Activated CD4-positive, alpha-beta T cell treated with anti-CD3 and anti-CD28 coated beads, Interleukin-2, amount 50 U/mL, for 4 hours (primary cell): Measurements from ENCODE around the gene SLC17A1.

ENCODE experiments used
- DNase-seq, 2 experiments: peaks; one replicate each; pipeline ENCODE4 v3.0.0-alpha.2; 2020

The SLC17A1 gene, protein sequence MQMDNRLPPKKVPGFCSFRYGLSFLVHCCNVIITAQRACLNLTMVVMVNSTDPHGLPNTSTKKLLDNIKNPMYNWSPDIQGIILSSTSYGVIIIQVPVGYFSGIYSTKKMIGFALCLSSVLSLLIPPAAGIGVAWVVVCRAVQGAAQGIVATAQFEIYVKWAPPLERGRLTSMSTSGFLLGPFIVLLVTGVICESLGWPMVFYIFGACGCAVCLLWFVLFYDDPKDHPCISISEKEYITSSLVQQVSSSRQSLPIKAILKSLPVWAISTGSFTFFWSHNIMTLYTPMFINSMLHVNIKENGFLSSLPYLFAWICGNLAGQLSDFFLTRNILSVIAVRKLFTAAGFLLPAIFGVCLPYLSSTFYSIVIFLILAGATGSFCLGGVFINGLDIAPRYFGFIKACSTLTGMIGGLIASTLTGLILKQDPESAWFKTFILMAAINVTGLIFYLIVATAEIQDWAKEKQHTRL

DNA sequence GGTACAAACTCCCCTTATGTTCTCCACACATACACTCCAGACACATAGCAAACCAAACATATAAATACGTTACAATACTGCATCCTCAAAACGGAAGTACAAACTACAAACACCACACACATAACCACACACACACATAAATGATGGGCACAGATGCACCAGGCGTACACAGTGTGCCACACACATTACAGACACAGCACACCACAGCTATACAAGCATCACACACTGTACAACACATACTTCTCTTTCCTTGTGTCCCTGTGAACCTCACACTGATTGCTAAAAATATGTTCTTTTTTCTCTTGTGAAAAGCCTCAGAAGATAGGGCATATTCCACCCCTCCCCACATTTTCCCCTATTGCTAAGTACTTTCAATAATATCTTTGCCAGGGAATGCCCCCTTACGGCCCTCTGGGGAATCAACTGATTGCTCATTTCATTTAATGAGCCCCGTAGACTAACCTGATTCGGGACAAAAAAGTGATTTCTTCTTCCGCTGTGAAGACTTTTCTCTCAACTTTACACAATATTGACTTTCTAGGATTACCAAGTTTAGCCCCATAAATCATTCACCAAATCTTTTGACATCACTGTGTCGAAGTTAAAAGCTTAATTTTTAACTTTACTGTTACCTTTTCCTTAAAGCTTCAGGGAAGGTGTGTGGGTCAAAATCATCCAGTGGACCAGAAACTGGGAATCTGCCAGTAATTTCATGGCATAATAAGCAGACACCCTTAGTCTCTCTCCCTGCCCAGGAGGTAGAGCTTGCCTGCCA lies at the start of gene SLC17A1:
Gene SLC17A1 (minus strand): TSS at position 521 of the 775 bp plus-strand sequence. CDS start 1,495 bp downstream, outside the sequence.
- no peak for DNase-seq

DNA sequence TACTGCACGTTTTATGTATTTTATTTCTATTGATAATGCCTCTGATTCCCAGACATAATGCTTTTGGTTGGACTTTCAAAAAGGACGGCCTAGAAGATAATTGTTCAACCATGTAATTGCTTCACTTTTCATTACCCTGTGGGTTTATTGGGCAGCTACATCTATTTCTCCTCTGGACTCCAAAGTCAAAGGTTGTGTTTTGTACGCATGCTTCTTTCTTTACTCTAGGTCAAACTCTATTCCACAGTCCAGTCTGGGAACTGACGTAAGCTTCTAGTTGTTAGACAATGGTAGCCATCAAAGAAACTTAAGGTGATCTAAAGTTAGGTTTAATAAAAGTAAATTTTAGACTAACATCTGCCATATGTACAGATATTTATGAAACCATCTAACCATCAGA lies 48.7 kb upstream of the SLC17A1 start:
- DNase-seq, result no peak

DNA sequence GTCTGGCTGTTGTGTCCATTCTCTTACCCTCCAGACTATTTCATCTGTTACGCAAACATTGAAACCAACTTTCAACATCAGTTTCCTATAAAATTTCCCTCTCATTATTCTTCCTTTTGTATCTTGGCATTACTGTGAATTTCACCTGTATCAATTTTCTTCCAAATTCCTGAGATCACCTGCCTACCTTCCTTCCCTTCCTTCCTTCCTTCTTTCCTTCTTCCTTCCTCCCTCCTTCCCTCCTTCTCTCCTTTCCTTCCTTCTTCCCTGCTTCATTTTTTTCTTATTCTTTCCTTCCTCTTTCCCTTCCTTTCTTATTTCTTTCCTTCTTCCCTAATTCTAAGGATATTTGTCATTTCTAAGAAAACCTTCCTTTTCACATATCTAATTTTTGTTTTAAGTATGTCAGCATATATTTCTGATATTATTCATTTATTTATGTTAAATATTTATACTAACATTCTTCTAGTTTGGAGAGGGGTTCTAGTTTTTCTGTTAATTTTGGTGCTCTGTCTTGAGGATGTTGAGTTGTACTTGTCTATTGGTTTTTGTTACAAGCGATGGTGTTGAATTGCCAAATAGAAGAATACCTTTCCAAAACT lies 47.0 kb upstream of the SLC17A1 start:
- no peak for DNase-seq

GRCh38 chr6:25875926-25876602 lies 44.2 kb upstream of the SLC17A1 start:
- DNase-seq, result no peak

- DNase-seq, result no peak
Observed at GRCh38 chr6:25875563-25875905, 43.7 kb upstream of the SLC17A1 start.

DNA sequence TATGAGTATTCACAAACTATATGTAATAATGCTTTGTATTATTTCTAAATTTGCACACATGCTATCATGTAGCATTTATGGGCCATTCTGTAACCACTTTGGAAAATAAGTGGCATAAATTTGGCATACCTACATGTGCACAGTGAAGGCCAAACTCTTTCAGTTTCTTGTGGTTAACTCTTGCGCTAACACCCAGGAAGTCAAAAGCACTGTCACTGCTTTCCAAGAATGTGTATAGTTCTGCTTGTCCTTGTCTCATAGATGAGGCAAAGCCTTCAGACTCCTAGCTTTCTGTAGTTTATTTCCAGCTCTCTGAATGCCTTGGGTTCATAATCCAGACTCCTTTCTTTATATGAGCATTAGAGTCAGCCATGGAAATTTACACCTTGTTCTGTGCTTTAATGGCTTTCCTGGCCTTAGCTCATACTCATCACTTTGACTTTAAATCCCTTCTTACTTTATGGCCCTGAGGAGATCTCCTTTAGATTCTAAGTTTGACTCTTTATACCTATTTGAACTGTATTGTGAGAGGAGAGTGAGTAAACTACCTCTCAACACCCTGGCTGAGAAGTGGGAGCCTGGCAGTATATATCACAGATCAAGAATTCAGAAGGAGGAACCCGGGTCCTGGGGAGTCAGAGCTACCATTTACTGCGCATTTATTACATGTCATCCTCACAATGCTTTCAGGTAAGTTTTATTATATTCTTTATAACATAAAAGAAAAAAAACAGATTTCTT lies 43.1 kb upstream of the SLC17A1 start:
- no peak for DNase-seq

- no peak for DNase-seq
Observed at GRCh38 chr6:25874118-25874517, 42.3 kb upstream of the SLC17A1 start, which contains the start of gene SLC17A3. Gene SLC17A3 (minus strand): TSS chr6:25874243. CDS start chr6:25868387, 5,856 bp downstream.

DNA sequence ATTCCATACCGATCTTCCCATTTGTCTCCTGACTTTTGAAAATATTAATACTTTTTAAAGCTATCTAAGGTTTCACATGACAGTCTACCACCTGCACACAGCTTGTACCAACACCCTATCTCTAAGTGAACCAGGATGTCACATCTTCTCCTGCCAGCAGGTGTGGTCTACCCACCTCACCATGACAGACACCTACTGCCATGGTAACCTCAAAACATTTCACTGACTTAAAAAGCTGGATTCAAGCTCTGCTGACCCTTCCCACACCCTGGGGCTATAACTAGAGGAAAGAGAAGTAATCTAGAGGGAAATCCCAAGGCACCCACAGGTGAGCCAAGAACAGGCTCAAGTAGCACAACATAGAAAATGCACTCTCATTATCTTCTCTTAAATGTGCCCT lies 41.0 kb upstream of the SLC17A1 start:
- no peak for DNase-seq

GRCh38 chr6:25869840-25870239 lies 38.0 kb upstream of the SLC17A1 start:
- DNase-seq, result no peak

GRCh38 chr6:25868436-25869183 lies 36.8 kb upstream of the SLC17A1 start:
- no peak for DNase-seq

DNA sequence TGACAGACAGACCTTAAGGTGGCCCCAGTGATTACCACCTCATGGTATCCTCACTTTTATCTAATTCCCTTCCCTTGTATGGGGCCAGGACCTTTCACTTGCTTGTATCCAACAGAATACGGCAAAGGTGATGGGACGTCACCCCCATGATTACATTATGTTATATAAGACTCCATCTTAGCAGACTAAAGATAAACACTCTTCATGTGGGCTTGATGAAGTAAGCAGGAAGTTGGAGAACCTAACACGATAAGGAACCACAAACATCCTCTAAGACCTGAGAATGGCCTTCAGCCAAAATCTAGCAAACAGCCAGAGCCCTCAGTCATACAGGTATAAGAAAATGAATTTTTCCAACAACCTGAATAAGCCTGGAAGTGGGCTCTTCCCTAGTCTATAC lies 34.2 kb upstream of the SLC17A1 start:
- no peak for DNase-seq

GRCh38 chr6:25863360-25863759 lies 31.5 kb upstream of the SLC17A1 start:
- DNase-seq, result no peak

GRCh38 chr6:25862199-25862598 lies 30.3 kb upstream of the SLC17A1 start:
- DNase-seq, result no peak

- DNase-seq, result no peak
Observed at GRCh38 chr6:25852756-25853155, 20.9 kb upstream of the SLC17A1 start.

DNA sequence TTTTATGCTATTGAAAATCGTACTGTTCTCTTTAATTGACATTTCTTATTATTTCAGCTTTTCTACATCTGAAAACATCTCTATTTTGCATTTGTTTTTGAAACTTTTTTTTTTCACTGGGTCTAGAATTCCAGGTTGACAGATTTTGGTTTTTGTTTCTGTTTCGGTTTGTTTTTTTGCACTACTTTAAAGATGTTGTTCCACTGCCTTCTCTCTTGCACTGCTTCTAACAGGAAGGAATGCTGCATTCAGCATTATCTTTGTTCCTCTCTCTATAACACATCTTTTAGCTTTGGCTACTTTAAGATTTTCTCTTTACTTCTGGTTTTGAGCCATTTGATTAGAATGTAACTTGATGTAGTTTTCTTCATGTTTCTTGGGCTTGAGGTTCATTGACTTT lies 20.1 kb upstream of the SLC17A1 start:
- DNase-seq, result no peak

DNA sequence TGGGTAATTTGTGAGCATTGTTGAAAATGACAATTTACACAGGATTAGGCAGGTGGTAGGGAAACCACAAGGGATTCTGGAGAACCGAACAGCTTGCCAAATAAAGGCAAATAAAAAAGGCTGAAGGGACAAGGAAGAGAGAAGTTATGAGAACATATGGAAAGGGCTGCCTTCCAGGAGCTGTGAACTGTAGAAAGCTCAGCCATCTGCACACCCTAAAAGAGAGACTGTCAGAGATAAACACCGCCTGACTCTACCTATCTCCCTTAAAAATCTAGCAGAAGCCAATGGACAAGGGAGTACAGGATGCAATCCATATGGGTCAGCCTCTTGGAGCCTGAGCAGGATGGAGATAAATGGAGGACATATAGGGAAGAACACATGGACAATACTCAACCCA lies 12.7 kb upstream of the SLC17A1 start:
- no peak for DNase-seq

DNA sequence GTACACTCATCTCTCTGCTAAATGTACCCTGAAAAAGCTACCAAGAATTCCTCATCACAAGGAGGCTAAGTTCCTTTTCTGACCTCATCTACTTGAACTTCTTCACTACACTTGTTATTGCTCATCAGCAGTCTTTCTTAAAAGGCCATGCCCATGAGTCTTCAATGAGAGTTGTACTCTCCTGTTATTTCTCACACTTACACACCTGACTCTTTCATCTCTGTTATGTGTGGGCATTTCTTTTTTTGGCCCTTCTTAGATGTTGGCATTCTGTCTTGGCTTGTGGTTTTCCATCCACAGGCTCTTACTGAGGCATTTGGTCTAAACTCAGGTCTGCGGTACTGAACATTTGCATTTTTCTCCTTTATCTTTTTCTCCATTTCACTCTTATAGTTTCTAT lies 10.7 kb upstream of the SLC17A1 start:
- no peak for DNase-seq

DNA sequence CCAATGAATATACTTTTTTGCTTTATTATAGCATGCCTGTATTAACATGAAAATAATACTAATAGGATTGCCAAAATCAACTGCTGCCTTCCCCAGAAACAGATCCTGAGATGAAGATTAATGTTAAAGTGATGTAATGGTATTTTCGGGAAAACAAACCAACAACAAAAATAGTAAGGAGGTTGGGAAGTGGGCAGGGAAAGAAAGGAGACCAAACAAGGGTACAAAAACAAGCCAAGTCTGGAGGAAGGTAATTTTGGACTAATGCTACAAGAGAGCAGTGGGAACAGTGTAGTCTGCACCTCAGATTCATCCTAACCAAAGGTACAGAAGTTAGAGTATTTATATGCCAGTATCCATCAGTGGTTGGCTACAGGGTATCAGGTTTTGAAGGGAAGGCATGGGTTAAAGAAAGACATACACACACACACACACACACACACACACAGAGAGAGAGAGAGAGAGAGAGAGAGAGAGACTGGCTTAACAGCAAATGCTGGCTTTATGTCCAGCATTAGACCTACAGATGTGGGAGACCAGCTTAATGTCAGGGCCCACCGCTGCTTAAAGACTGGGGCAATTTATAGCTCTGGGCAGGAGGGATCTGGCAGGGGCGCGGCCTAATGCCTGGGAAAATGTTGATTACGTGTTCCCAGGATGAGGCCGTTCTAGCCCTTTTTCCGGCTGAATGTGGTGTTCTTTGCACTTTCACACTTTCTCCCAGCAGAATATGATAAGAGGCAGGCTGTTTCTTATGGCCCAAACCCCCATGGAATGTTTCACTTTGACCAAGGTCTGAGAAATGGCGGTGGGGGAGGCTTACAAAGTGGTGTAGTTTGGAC lies 3.8 kb upstream of the SLC17A1 start:
- DNase-seq, result no peak

- DNase-seq, result no peak
Observed at GRCh38 chr6:25834950-25835349, 3.1 kb upstream of the SLC17A1 start.

DNA sequence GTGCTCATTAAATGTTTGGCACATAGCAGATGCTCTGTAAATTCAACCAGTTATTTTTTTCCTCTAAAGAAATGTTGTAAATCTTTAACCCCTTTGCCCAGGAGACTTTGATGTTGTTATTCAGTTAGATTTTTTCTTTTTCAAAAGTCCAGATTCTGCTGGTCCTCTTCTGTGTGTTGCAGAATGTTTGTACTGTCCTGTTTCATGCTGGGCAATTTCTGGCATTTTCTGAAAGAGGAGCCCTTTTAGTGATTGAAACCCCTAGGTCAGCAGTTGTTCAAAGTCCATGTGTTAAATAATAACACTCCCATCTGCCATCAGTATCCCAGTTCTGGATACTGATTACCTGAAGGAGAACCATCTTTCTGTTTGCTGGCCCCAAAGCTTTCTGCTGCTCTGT lies 1.3 kb upstream of the SLC17A1 start:
- DNase-seq, result no peak

- DNase-seq, result no peak
Observed at GRCh38 chr6:25832670-25833069, 818 bp upstream of the SLC17A1 start.
